ENCODE data around the gene SFT2D3. TPM values are rescaled to one million over a fixed set of nuclear protein-coding genes. Genes with fewer than 3 reads are reported as not detected.
A peak's percentile ranks its signal among the peaks of the same experiment; 100 is the strongest.

SFT2D3 gene
- total RNA-seq (2014; rRNA removed; shearing (Covaris generic); ENCODE audit: low replicate concordance) = 3.2 and 4.0 TPM in 2 replicates

GRCh38 chr2:127701193-127701650, at the start of gene SFT2D3:
Gene SFT2D3, plus strand, starts transcription at chr2:127701497. Its CDS starts 32 bp downstream, at chr2:127701529.
- peaks cover 30% of the 10 kb centered on the region for H3K4me1 ChIP-seq (ENCODE audit: low read length)
- H3K79me2 ChIP-seq (ENCODE audit: low read length) = peaks cover 21% of the 10 kb centered on the region
- peak within 1 kb of the TSS; percentile 84 for H3K9ac ChIP-seq (ENCODE audit: low read length)
- H3K4me2 ChIP-seq (ENCODE audit: low read depth, low read length, poor library complexity, severe bottlenecking) = peak within 1 kb of the TSS; percentile 94
- H3K27me3 ChIP-seq (ENCODE audit: low read length) = no peaks in the 10 kb centered on the region
- DNase-seq = peak; percentile 97
- peak within 1 kb of the TSS; percentile 78 for H3K27ac ChIP-seq (ENCODE audit: low read length)
- no peaks in the 10 kb centered on the region for H3K9me2 ChIP-seq (replicated peaks; ENCODE audit: insufficient read depth, low read length)
- peaks cover 12% of the 10 kb centered on the region; the same call in 1 of the 2 replicates for H3K36me3 ChIP-seq (ENCODE audit: insufficient read depth, low read length)
- H2AFZ ChIP-seq (ENCODE audit: low read length) = peak within 1 kb of the TSS; percentile 39; the same call in 1 of the 2 replicates
- H4K20me1 ChIP-seq (ENCODE audit: insufficient read depth, low read depth, low read length) = no peaks in the 10 kb centered on the region
- H3K4me3 ChIP-seq (ENCODE audit: low read length) = peak within 1 kb of the TSS; percentile 85
- no peaks in the 10 kb centered on the region for H3K9me3 ChIP-seq (ENCODE audit: low read length)

GRCh38 chr2:127651971-127652550, 49.2 kb upstream of the SFT2D3 start:
- no peak for DNase-seq
- 0 out of 2 replicates have a peak, but pooled peaks cover 2% of the 10 kb centered on the region for H3K4me1 ChIP-seq (ENCODE audit: low read length)
- no peaks in the 10 kb centered on the region for H3K27me3 ChIP-seq (ENCODE audit: low read length)
- H3K9ac ChIP-seq (ENCODE audit: low read length) = no peak overlapping the region
- H3K4me2 ChIP-seq (ENCODE audit: low read depth, low read length, poor library complexity, severe bottlenecking) = no peak overlapping the region
- H3K9me3 ChIP-seq (ENCODE audit: low read length) = no peaks in the 10 kb centered on the region
- no peak overlapping the region for H3K4me3 ChIP-seq (ENCODE audit: low read length)
- no peaks in the 10 kb centered on the region for H3K36me3 ChIP-seq (ENCODE audit: insufficient read depth, low read length)
- no peak overlapping the region for H2AFZ ChIP-seq (ENCODE audit: low read length)
- no peak overlapping the region for H3K27ac ChIP-seq (ENCODE audit: low read length)
- no peaks in the 10 kb centered on the region for H3K79me2 ChIP-seq (ENCODE audit: low read length)
- H4K20me1 ChIP-seq (ENCODE audit: insufficient read depth, low read depth, low read length) = no peaks in the 10 kb centered on the region
- H3K9me2 ChIP-seq (replicated peaks; ENCODE audit: insufficient read depth, low read length) = no peaks in the 10 kb centered on the region

GRCh38 chr2:127652786-127653357, 48.4 kb upstream of the SFT2D3 start:
- Histone ChIP-seq H3K79me2 (ENCODE audit: low read length) (no peaks in the 10 kb centered on the region), H3K9ac (ENCODE audit: low read length) (no peak overlapping the region), H3K27ac (ENCODE audit: low read length) (no peak overlapping the region), H3K9me3 (ENCODE audit: low read length) (no peaks in the 10 kb centered on the region), H2AFZ (ENCODE audit: low read length) (no peak overlapping the region), H3K27me3 (ENCODE audit: low read length) (no peaks in the 10 kb centered on the region), H3K36me3 (ENCODE audit: insufficient read depth, low read length) (no peaks in the 10 kb centered on the region), H3K4me1 (ENCODE audit: low read length) (0 out of 2 replicates have a peak, but pooled peaks cover 2% of the 10 kb centered on the region), H3K9me2 (replicated peaks; ENCODE audit: insufficient read depth, low read length) (no peaks in the 10 kb centered on the region), H3K4me3 (ENCODE audit: low read length) (no peak overlapping the region), H4K20me1 (ENCODE audit: insufficient read depth, low read depth, low read length) (no peaks in the 10 kb centered on the region), H3K4me2 (ENCODE audit: low read depth, low read length, poor library complexity, severe bottlenecking) (no peak overlapping the region)
- no peak for DNase-seq

GRCh38 chr2:127653421-127654083, 47.7 kb upstream of the SFT2D3 start:
- no peaks in the 10 kb centered on the region for H3K27me3 ChIP-seq (ENCODE audit: low read length)
- H3K9ac ChIP-seq (ENCODE audit: low read length) = no peak overlapping the region
- no peaks in the 10 kb centered on the region for H3K79me2 ChIP-seq (ENCODE audit: low read length)
- H3K27ac ChIP-seq (ENCODE audit: low read length) = no peak overlapping the region
- no peaks in the 10 kb centered on the region for H4K20me1 ChIP-seq (ENCODE audit: insufficient read depth, low read depth, low read length)
- no peaks in the 10 kb centered on the region for H3K36me3 ChIP-seq (ENCODE audit: insufficient read depth, low read length)
- DNase-seq = no peak
- H3K4me3 ChIP-seq (ENCODE audit: low read length) = no peak overlapping the region
- H2AFZ ChIP-seq (ENCODE audit: low read length) = no peak overlapping the region
- 0 out of 2 replicates have a peak, but pooled peaks cover 2% of the 10 kb centered on the region for H3K4me1 ChIP-seq (ENCODE audit: low read length)
- no peaks in the 10 kb centered on the region for H3K9me2 ChIP-seq (replicated peaks; ENCODE audit: insufficient read depth, low read length)
- no peak overlapping the region for H3K4me2 ChIP-seq (ENCODE audit: low read depth, low read length, poor library complexity, severe bottlenecking)
- no peaks in the 10 kb centered on the region for H3K9me3 ChIP-seq (ENCODE audit: low read length)

GRCh38 chr2:127654084-127654837, 47.0 kb upstream of the SFT2D3 start:
- DNase-seq = no peak
- H3K9me2 ChIP-seq (replicated peaks; ENCODE audit: insufficient read depth, low read length) = no peaks in the 10 kb centered on the region
- no peaks in the 10 kb centered on the region for H3K79me2 ChIP-seq (ENCODE audit: low read length)
- H3K9me3 ChIP-seq (ENCODE audit: low read length) = no peaks in the 10 kb centered on the region
- H3K36me3 ChIP-seq (ENCODE audit: insufficient read depth, low read length) = no peaks in the 10 kb centered on the region
- H2AFZ ChIP-seq (ENCODE audit: low read length) = no peak overlapping the region
- no peak overlapping the region for H3K9ac ChIP-seq (ENCODE audit: low read length)
- H3K4me1 ChIP-seq (ENCODE audit: low read length) = 0 out of 2 replicates have a peak, but pooled peaks cover 2% of the 10 kb centered on the region
- no peak overlapping the region for H3K27ac ChIP-seq (ENCODE audit: low read length)
- H3K4me3 ChIP-seq (ENCODE audit: low read length) = no peak overlapping the region
- H4K20me1 ChIP-seq (ENCODE audit: insufficient read depth, low read depth, low read length) = no peaks in the 10 kb centered on the region
- no peaks in the 10 kb centered on the region for H3K27me3 ChIP-seq (ENCODE audit: low read length)
- no peak overlapping the region for H3K4me2 ChIP-seq (ENCODE audit: low read depth, low read length, poor library complexity, severe bottlenecking)

- Histone ChIP-seq H3K4me2 (ENCODE audit: low read depth, low read length, poor library complexity, severe bottlenecking) (no peak overlapping the region), H3K9me2 (replicated peaks; ENCODE audit: insufficient read depth, low read length) (no peaks in the 10 kb centered on the region), H3K27ac (ENCODE audit: low read length) (no peak overlapping the region), H3K79me2 (ENCODE audit: low read length) (no peaks in the 10 kb centered on the region), H3K4me1 (ENCODE audit: low read length) (no peaks in the 10 kb centered on the region), H3K36me3 (ENCODE audit: insufficient read depth, low read length) (no peaks in the 10 kb centered on the region), H3K4me3 (ENCODE audit: low read length) (no peak overlapping the region), H2AFZ (ENCODE audit: low read length) (no peak overlapping the region), H4K20me1 (ENCODE audit: insufficient read depth, low read depth, low read length) (no peaks in the 10 kb centered on the region), H3K9me3 (ENCODE audit: low read length) (no peaks in the 10 kb centered on the region), H3K27me3 (ENCODE audit: low read length) (no peaks in the 10 kb centered on the region), H3K9ac (ENCODE audit: low read length) (no peak overlapping the region)
- DNase-seq = no peak
Measured at GRCh38 chr2:127654838-127655175, 46.5 kb upstream of the SFT2D3 start.

GRCh38 chr2:127655209-127656073, 45.9 kb upstream of the SFT2D3 start:
- Histone ChIP-seq H3K4me1 (ENCODE audit: low read length) (no peaks in the 10 kb centered on the region), H3K36me3 (ENCODE audit: insufficient read depth, low read length) (no peaks in the 10 kb centered on the region), H4K20me1 (ENCODE audit: insufficient read depth, low read depth, low read length) (no peaks in the 10 kb centered on the region), H3K9me2 (replicated peaks; ENCODE audit: insufficient read depth, low read length) (no peaks in the 10 kb centered on the region), H3K79me2 (ENCODE audit: low read length) (no peaks in the 10 kb centered on the region), H3K27me3 (ENCODE audit: low read length) (no peaks in the 10 kb centered on the region), H3K9ac (ENCODE audit: low read length) (no peak overlapping the region), H3K9me3 (ENCODE audit: low read length) (no peaks in the 10 kb centered on the region), H3K4me2 (ENCODE audit: low read depth, low read length, poor library complexity, severe bottlenecking) (no peak overlapping the region), H3K4me3 (ENCODE audit: low read length) (no peak overlapping the region), H2AFZ (ENCODE audit: low read length) (no peak overlapping the region), H3K27ac (ENCODE audit: low read length) (no peak overlapping the region)
- no peak for DNase-seq

All from Karpas-422 (cell line).